ENCODE results near the gene UFD1.
A peak's percentile ranks its signal among the peaks of the same experiment; 100 is the strongest.

The UFD1 gene

DNA sequence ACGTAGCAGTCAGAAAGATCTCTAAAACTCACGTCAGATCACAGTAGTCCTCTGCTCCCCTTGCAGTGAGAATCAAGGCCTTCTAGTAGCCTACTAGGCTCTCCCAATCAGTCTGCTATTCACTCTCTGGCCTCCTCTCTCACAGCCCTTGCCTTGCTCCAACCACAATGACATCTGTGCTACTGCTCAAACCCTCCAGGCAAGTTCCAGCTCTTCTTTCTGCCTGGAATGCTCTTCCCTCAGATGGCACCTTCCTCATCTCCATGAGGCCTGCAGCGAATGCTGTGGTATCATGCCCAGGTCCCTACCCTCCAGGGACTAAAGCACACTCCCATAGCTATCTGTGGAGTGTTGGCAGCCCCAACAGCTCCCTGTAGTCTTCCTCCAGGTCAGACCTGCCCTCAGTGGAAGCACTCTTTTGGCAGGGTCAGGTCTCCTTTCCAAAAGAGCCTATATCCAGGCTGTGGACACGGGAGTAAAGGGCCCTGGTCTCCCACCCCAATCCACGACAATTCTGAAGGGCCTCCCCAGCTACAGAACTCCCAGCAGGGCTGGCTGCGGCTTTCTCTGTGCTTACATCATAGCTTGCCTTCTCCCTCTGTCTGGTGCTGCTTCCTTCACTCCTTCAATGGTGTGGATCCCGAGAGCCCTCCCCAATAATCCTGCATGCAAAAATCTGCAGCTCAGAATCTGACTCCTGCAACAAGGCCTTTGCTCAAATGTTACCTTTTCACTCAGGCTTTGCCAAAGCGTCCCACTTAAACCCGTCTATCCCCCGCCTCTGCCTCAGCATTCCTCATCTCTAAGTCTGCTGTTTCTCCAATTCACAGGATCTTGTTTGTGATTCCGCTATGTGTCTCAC lies 56.3 kb downstream of the UFD1 start:
- H4K20me1 ChIP-seq (ENCODE audit: insufficient read depth, low read length) = peaks cover 80% of the 10 kb centered on the region
- no peak overlapping the region for H3K4me2 ChIP-seq (ENCODE audit: low read length)
- TF ChIP-seq CTCF (IDR thresholded peaks at IDR 0.05; ENCODE audit: low read depth, low read length) = no peak
- no peak for TF ChIP-seq EZH2phosphoT487 (IDR thresholded peaks at IDR 0.05; ENCODE audit: low read depth)
- H3K9ac ChIP-seq (ENCODE audit: low read length) = no peak overlapping the region
- no peak overlapping the region for H3K4me3 ChIP-seq (ENCODE audit: low read length)
- H3K9me3 ChIP-seq (ENCODE audit: insufficient read depth, low read length) = no peaks in the 10 kb centered on the region
- H3K27ac ChIP-seq (ENCODE audit: low read length) = no peak overlapping the region
- no peak overlapping the region for H2AFZ ChIP-seq (ENCODE audit: low read depth, low read length)
- no peaks in the 10 kb centered on the region for H3K27me3 ChIP-seq (ENCODE audit: low read depth, low read length)
- peaks cover 22% of the 10 kb centered on the region for H3K4me1 ChIP-seq (ENCODE audit: low read length)
- peaks cover 8% of the 10 kb centered on the region for H3K36me3 ChIP-seq (replicated peaks; ENCODE audit: low read depth, low read length)
- H3K79me2 ChIP-seq (ENCODE audit: low read length) = peaks cover 99% of the 10 kb centered on the region

GRCh38 chr22:19420321-19420720 lies 58.7 kb downstream of the UFD1 start:
- no peak for TF ChIP-seq CTCF (IDR thresholded peaks at IDR 0.05; ENCODE audit: low read depth, low read length)
- Histone ChIP-seq H3K27ac (ENCODE audit: low read length) (peak overlapping the region; percentile 74), H4K20me1 (ENCODE audit: insufficient read depth, low read length) (peaks cover 73% of the 10 kb centered on the region), H3K4me3 (ENCODE audit: low read length) (no peak overlapping the region), H3K4me2 (ENCODE audit: low read length) (peak overlapping the region; percentile 64; the same call in 1 of the 2 replicates), H3K9me3 (ENCODE audit: insufficient read depth, low read length) (no peaks in the 10 kb centered on the region), H3K4me1 (ENCODE audit: low read length) (peaks cover 22% of the 10 kb centered on the region), H2AFZ (ENCODE audit: low read depth, low read length) (no peak overlapping the region), H3K27me3 (ENCODE audit: low read depth, low read length) (no peaks in the 10 kb centered on the region), H3K36me3 (replicated peaks; ENCODE audit: low read depth, low read length) (peaks cover 10% of the 10 kb centered on the region), H3K79me2 (ENCODE audit: low read length) (peaks cover 99% of the 10 kb centered on the region), H3K9ac (ENCODE audit: low read length) (no peak overlapping the region)

DNA sequence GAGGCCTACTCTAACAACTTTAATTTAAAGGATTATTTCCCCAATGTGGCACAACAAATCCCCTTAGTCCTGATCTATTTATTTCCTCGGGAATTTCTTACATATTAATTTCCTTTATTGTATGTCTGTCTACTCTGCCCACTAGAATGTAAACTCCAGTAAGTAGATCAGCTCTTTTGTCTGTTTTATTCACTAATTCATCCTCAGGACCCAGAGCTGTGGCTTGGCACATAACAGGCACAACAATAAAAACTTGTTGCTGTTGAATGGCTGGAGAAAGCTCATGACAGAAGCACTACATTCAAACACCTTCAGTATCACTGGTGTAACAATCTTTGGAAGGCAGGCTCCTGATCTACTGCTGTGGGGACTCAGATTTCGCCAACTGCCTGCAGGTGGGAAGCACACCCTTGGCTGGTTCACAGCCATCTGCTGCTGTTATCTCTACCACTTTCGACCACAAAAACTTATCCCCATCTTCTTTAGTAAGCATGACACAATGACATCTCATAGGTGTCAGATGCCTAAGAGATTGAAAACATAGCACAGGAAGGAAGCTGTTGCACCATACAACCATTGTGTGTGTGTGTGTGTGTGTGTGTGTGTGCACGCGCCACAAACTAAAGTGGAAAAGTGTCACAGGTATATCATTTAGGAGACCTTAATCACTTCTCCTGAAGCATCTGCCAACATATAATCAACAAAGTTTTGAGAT lies 59.4 kb downstream of the UFD1 start:
- Histone ChIP-seq H3K9me3 (ENCODE audit: insufficient read depth, low read length) (no peaks in the 10 kb centered on the region), H3K79me2 (ENCODE audit: low read length) (peaks cover 99% of the 10 kb centered on the region), H3K27me3 (ENCODE audit: low read depth, low read length) (no peaks in the 10 kb centered on the region), H3K36me3 (replicated peaks; ENCODE audit: low read depth, low read length) (peaks cover 10% of the 10 kb centered on the region), H3K4me1 (ENCODE audit: low read length) (peaks cover 22% of the 10 kb centered on the region), H3K4me2 (ENCODE audit: low read length) (peak overlapping the region; percentile 64), H3K4me3 (ENCODE audit: low read length) (peak overlapping the region; percentile 33), H2AFZ (ENCODE audit: low read depth, low read length) (no peak overlapping the region), H4K20me1 (ENCODE audit: insufficient read depth, low read length) (peaks cover 66% of the 10 kb centered on the region), H3K9ac (ENCODE audit: low read length) (peak overlapping the region; percentile 36), H3K27ac (ENCODE audit: low read length) (peak overlapping the region; percentile 74)
- TF ChIP-seq CTCF (IDR thresholded peaks at IDR 0.05; ENCODE audit: low read depth, low read length) = no peak
- no peak for TF ChIP-seq EZH2phosphoT487 (IDR thresholded peaks at IDR 0.05; ENCODE audit: low read depth)

- H3K79me2 ChIP-seq (ENCODE audit: low read length) = peaks cover 99% of the 10 kb centered on the region
- H3K4me3 ChIP-seq (ENCODE audit: low read length) = peak overlapping the region; percentile 33
- H3K9me3 ChIP-seq (ENCODE audit: insufficient read depth, low read length) = no peaks in the 10 kb centered on the region
- H3K27me3 ChIP-seq (ENCODE audit: low read depth, low read length) = no peaks in the 10 kb centered on the region
- H3K4me2 ChIP-seq (ENCODE audit: low read length) = peak overlapping the region; percentile 64
- H4K20me1 ChIP-seq (ENCODE audit: insufficient read depth, low read length) = peaks cover 64% of the 10 kb centered on the region
- peaks cover 10% of the 10 kb centered on the region for H3K36me3 ChIP-seq (replicated peaks; ENCODE audit: low read depth, low read length)
- TF ChIP-seq CTCF (IDR thresholded peaks at IDR 0.05; ENCODE audit: low read depth, low read length) = no peak
- TF ChIP-seq EZH2phosphoT487 (IDR thresholded peaks at IDR 0.05; ENCODE audit: low read depth) = no peak
- H3K9ac ChIP-seq (ENCODE audit: low read length) = peak overlapping the region; percentile 36
- H2AFZ ChIP-seq (ENCODE audit: low read depth, low read length) = no peak overlapping the region
- H3K4me1 ChIP-seq (ENCODE audit: low read length) = peaks cover 22% of the 10 kb centered on the region
- H3K27ac ChIP-seq (ENCODE audit: low read length) = peak overlapping the region; percentile 74
These were observed 59.9 kb downstream of the UFD1 start for GRCh38 chr22:19419086-19419463.
